LNCAP (cell line): Measurements from ENCODE around the gene CNDP1.

Experiments
- CTCF ChIP-seq: fragments of 450-650 bp; IDR thresholded peaks from 2 replicates; pipeline ENCODE4 v1.5.1; 2017; ENCODE audit warnings: mild to moderate bottlenecking

Gene CNDP1

GRCh38 chr18:74519320-74520095 is 14.8 kb upstream of the CNDP1 start:
- no peak for TF ChIP-seq CTCF

GRCh38 chr18:74520096-74520833 is 14.0 kb upstream of the CNDP1 start:
- TF ChIP-seq CTCF = no peak

- TF ChIP-seq CTCF = no peak
Measured at GRCh38 chr18:74521068-74521725, 13.1 kb upstream of the CNDP1 start.

- no peak for TF ChIP-seq CTCF
Measured at GRCh38 chr18:74522635-74523548, 11.4 kb upstream of the CNDP1 start.

- TF ChIP-seq CTCF = no peak
Measured at GRCh38 chr18:74524097-74524496, 10.2 kb upstream of the CNDP1 start.

- no peak for TF ChIP-seq CTCF
Measured at GRCh38 chr18:74525741-74526140, 8.6 kb upstream of the CNDP1 start.

GRCh38 chr18:74526488-74526887 is 7.8 kb upstream of the CNDP1 start:
- no peak for TF ChIP-seq CTCF
